ENCODE measurements around the gene MOSPD3. TPM values are rescaled to one million over a fixed set of nuclear protein-coding genes. Genes with fewer than 3 reads are reported as not detected.
"Not testable (repeated sequence)": the region's sequence is repeated elsewhere in the genome, so short reads cannot be mapped to it uniquely, and the experiment has no call there.

The MOSPD3 gene
- total and polyA plus RNA-seq, 8 donors: 15.7 to 35.7 (median 31.4) TPM

GRCh38 chr7:100655908-100656674 is 43.8 kb downstream of the MOSPD3 start, which contains the start of gene ACTL6B:
Gene ACTL6B, minus strand, starts transcription at chr7:100656448. Its CDS starts 94 bp downstream, at chr7:100656354.
- H3K27me3 ChIP-seq: peaks cover 25 to 98% of the 10 kb centered on the region in 2 donors

DNA sequence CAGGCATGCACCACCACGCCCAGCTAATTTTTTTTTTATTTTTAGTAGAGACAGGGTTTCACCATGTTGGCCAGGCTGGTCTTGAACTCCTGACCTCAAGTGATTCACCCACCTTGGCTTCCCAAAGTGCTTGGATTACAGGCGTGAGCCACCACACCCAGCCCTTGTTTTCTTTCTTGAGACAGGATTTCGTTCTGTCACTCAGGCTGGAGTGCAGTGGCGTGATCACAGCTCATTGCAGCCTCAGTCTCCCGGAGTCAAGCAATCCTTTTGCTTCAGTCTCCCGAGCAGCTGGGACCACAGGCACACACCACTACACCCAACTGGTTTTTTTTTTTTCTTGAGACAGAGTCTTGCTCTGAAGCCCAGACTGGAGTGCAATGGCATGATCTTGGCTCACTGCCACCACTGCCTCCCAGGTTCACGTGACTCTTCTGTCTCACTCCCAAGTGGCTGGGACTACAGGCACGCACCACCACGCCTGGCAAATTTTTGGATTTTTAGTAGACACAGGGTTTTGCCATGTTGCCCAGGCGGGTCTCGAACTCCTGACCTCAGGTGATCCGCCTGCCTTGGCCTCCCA is 49.9 kb downstream of the MOSPD3 start:
- ATAC-seq; H3K9me3 ChIP-seq; H3K4me3 ChIP-seq; H3K27ac ChIP-seq; intact Hi-C loops (cut with DNase I); H3K36me3 ChIP-seq; H3K4me1 ChIP-seq: not testable (repeated sequence)
- H3K27me3 ChIP-seq: peaks cover 0 to 47% of the 10 kb centered on the region in 2 donors
- peak in 1 of 4 donors; percentile 25 for DNase-seq

More at GRCh38 chr7:100655908-100656674, 43.8 kb downstream of the MOSPD3 start, which contains the start of gene ACTL6B:
- no peaks in the 10 kb centered on the region for H3K9me3 ChIP-seq
- no peak for TF ChIP-seq CTCF (IDR thresholded peaks at IDR 0.05)
- H3K4me3 ChIP-seq: no peak within 1 kb of the TSS
- ATAC-seq (peak; percentile 91), DNase-seq (peak in 2 of 4 donors; percentile 53 to 85)
- intact Hi-C loops (cut with DNase I): no loop called here
- H3K27ac ChIP-seq: no peak within 1 kb of the TSS
- H3K4me1 ChIP-seq: no peaks in the 10 kb centered on the region
- no peaks in the 10 kb centered on the region for H3K36me3 ChIP-seq

Other genes with a start within 250 kb of the MOSPD3 start
- gene PILRA, start 239.1 kb upstream of the MOSPD3 start, total RNA-seq: 10 to 100 TPM; 20.6 to 52.3 TPM
- gene PILRA, start 239.1 kb upstream of the MOSPD3 start, polyA plus RNA-seq (ENCODE audit: insufficient read length in 6 of 6): 1 to 10 TPM; 5.0 to 7.0 (median 5.7) TPM
- 1 to 10 TPM; 2.9 to 4.1 TPM for gene ZCWPW1, start 183.8 kb upstream of the MOSPD3 start, total RNA-seq
- 1 to 10 TPM; 7.0 to 9.8 (median 8.9) TPM for gene ZCWPW1, start 183.8 kb upstream of the MOSPD3 start, polyA plus RNA-seq (ENCODE audit: insufficient read length in 6 of 6)
- 10 to 100 TPM; 25.0 to 33.0 TPM for gene MEPCE, start 182.7 kb upstream of the MOSPD3 start, total RNA-seq
- gene MEPCE, start 182.7 kb upstream of the MOSPD3 start, polyA plus RNA-seq (ENCODE audit: insufficient read length in 6 of 6): 10 to 100 TPM; 37.1 to 49.3 (median 44.6) TPM
- gene PPP1R35, start 176.0 kb upstream of the MOSPD3 start, total RNA-seq: 10 to 100 TPM; 22.7 to 27.0 TPM
- 10 to 100 TPM; 12.2 to 22.3 (median 15.5) TPM for gene PPP1R35, start 176.0 kb upstream of the MOSPD3 start, polyA plus RNA-seq (ENCODE audit: insufficient read length in 6 of 6)
- 1 to 10 TPM in 1 of 2 donors, under 1 TPM in 1; 0.41 to 1.9 TPM for gene SPACDR, start 148.3 kb upstream of the MOSPD3 start, total RNA-seq
- 1 to 10 TPM; 3.5 to 5.6 (median 4.5) TPM for gene SPACDR, start 148.3 kb upstream of the MOSPD3 start, polyA plus RNA-seq (ENCODE audit: insufficient read length in 6 of 6)
- gene TSC22D4, start 133.3 kb upstream of the MOSPD3 start, total RNA-seq: 10 to 100 TPM; 50.1 to 55.6 TPM
- 10 to 100 TPM; 47.0 to 65.1 (median 57.3) TPM for gene TSC22D4, start 133.3 kb upstream of the MOSPD3 start, polyA plus RNA-seq (ENCODE audit: insufficient read length in 6 of 6)
- under 1 TPM; 0.50 to 0.55 TPM for gene NYAP1, start 128.6 kb upstream of the MOSPD3 start, total RNA-seq
- gene NYAP1, start 128.6 kb upstream of the MOSPD3 start, polyA plus RNA-seq (ENCODE audit: insufficient read length in 6 of 6): 1 to 10 TPM; 2.6 to 5.2 (median 3.3) TPM
- 10 to 100 TPM; 28.6 to 34.9 TPM for gene AGFG2, start 73.3 kb upstream of the MOSPD3 start, total RNA-seq
- 10 to 100 TPM; 21.2 to 32.3 (median 27.2) TPM for gene AGFG2, start 73.3 kb upstream of the MOSPD3 start, polyA plus RNA-seq (ENCODE audit: insufficient read length in 6 of 6)
- gene SAP25, start 38.6 kb upstream of the MOSPD3 start, total RNA-seq: 1 to 10 TPM; 6.3 to 8.3 TPM
- gene SAP25, start 38.6 kb upstream of the MOSPD3 start, polyA plus RNA-seq (ENCODE audit: insufficient read length in 6 of 6): 10 to 100 TPM in 1 of 6 donors, 1 to 10 TPM in 5; 4.5 to 11.4 (median 8.5) TPM
- gene LRCH4, start 26.4 kb upstream of the MOSPD3 start, total RNA-seq: 10 to 100 TPM; 66.5 to 86.5 TPM
- gene LRCH4, start 26.4 kb upstream of the MOSPD3 start, polyA plus RNA-seq (ENCODE audit: insufficient read length in 6 of 6): 10 to 100 TPM; 42.3 to 82.5 (median 53.1) TPM
- under 1 TPM; 0.37 to 0.44 TPM for gene FBXO24, start 26.2 kb upstream of the MOSPD3 start, total RNA-seq
- gene FBXO24, start 26.2 kb upstream of the MOSPD3 start, polyA plus RNA-seq (ENCODE audit: insufficient read length in 6 of 6): 1 to 10 TPM; 3.9 to 5.5 (median 5.0) TPM
- 100 to 1,000 TPM; 158 to 204 TPM for gene PCOLCE, start 10.2 kb upstream of the MOSPD3 start, total RNA-seq
- gene PCOLCE, start 10.2 kb upstream of the MOSPD3 start, polyA plus RNA-seq (ENCODE audit: insufficient read length in 6 of 6): 100 to 1,000 TPM; 157 to 235 (median 181) TPM
- gene TFR2, start 29.0 kb downstream of the MOSPD3 start, total RNA-seq: 1 to 10 TPM in 1 of 2 donors, under 1 TPM in 1; 0.67 to 1.8 TPM
- 1 to 10 TPM in 4 of 6 donors, under 1 TPM in 2; 0.96 to 2.6 (median 1.2) TPM for gene TFR2, start 29.0 kb downstream of the MOSPD3 start, polyA plus RNA-seq (ENCODE audit: insufficient read length in 6 of 6)
- not detected for gene ACTL6B, start 43.9 kb downstream of the MOSPD3 start, total RNA-seq
- gene ACTL6B, start 43.9 kb downstream of the MOSPD3 start, polyA plus RNA-seq (ENCODE audit: insufficient read length in 6 of 6): under 1 TPM in 2 of 6 donors, not detected in 4; 0.17 to 0.20 TPM
- gene GNB2, start 61.2 kb downstream of the MOSPD3 start, total RNA-seq: 100 to 1,000 TPM; 214 to 273 TPM
- 100 to 1,000 TPM; 151 to 220 (median 192) TPM for gene GNB2, start 61.2 kb downstream of the MOSPD3 start, polyA plus RNA-seq (ENCODE audit: insufficient read length in 6 of 6)
- 10 to 100 TPM; 28.3 to 33.0 TPM for gene GIGYF1, start 81.7 kb downstream of the MOSPD3 start, total RNA-seq
- gene GIGYF1, start 81.7 kb downstream of the MOSPD3 start, polyA plus RNA-seq (ENCODE audit: insufficient read length in 6 of 6): 10 to 100 TPM; 35.3 to 57.7 (median 42.1) TPM
- 10 to 100 TPM; 22.4 to 29.7 TPM for gene POP7, start 93.6 kb downstream of the MOSPD3 start, total RNA-seq
- gene POP7, start 93.6 kb downstream of the MOSPD3 start, polyA plus RNA-seq (ENCODE audit: insufficient read length in 6 of 6): 10 to 100 TPM; 15.8 to 23.8 (median 20.2) TPM
- not detected for gene EPO, start 107.9 kb downstream of the MOSPD3 start, total RNA-seq
- gene EPO, start 107.9 kb downstream of the MOSPD3 start, polyA plus RNA-seq (ENCODE audit: insufficient read length in 6 of 6): under 1 TPM in 3 of 6 donors, not detected in 3; 0.20 to 0.34 (median 0.28) TPM
- gene ZAN, start 121.1 kb downstream of the MOSPD3 start, total RNA-seq: not detected
- gene ZAN, start 121.1 kb downstream of the MOSPD3 start, polyA plus RNA-seq (ENCODE audit: insufficient read length in 6 of 6): not detected
- gene EPHB4, start 215.0 kb downstream of the MOSPD3 start, total RNA-seq: 10 to 100 TPM; 72.9 to 79.1 TPM
- 100 to 1,000 TPM in 4 of 6 donors, 10 to 100 TPM in 2; 91.6 to 123 (median 104) TPM for gene EPHB4, start 215.0 kb downstream of the MOSPD3 start, polyA plus RNA-seq (ENCODE audit: insufficient read length in 6 of 6)
- gene SLC12A9, start 240.2 kb downstream of the MOSPD3 start, total RNA-seq: 10 to 100 TPM; 35.7 to 49.9 TPM
- 10 to 100 TPM; 32.2 to 53.7 (median 40.8) TPM for gene SLC12A9, start 240.2 kb downstream of the MOSPD3 start, polyA plus RNA-seq (ENCODE audit: insufficient read length in 6 of 6)